GM23248 (cell line): ENCODE measurements around the gene PLA2G4C.

Experiments used
- EZH2 ChIP-seq: fragments of 200-600 bp; sonication (generic); IDR thresholded peaks from 2 replicates; pipeline ENCODE4 v1.6.1; 2018; ENCODE audit warnings: antibody characterized with exemption, mild to moderate bottlenecking; ENCODE audit not compliant: insufficient read depth, poor library complexity, severe bottlenecking
- EZH2phosphoT487 ChIP-seq: fragments of 200-600 bp; sonication (generic); IDR thresholded peaks from 2 replicates; pipeline ENCODE4 v1.6.1; 2018; ENCODE audit warnings: antibody characterized with exemption, moderate library complexity, mild to moderate bottlenecking, low read depth; ENCODE audit not compliant: insufficient read depth

- TF ChIP-seq EZH2 = no peak
- no peak for TF ChIP-seq EZH2phosphoT487
Measured at GRCh38 chr19:48033604-48034003, 77.0 kb downstream of the PLA2G4C start.
